Endometrium (tissue), 2 donors: ENCODE results near the gene CAMK1D.

Experiments used
- FAIRE-seq: peaks from 2 replicates; lab custom pipeline; 2012; peaks lifted over from hg19 to GRCh38; lab: Jason Lieb, UNC
- donor health status: control.
- donor health status: control.

Gene CAMK1D

DNA sequence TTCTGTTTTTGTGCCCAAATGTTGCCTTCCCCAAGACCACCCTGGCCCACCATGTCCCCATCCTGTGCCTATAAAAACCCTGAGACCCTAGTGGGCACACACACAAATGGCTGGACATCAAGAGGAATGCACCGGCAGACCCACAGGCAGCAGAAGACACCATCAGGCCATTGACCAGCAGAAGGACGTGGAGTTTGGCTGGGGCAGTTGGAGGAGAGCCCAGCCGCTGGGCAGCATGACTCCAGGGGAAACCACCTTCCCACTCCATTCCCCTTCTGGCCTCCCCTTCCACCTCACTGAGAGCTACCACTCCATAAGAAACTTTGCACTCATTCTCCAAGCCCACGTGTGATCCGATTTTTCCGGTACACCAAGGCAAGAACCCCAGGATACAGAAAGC is 309.2 kb downstream of the CAMK1D start:
- FAIRE-seq: no peak

DNA sequence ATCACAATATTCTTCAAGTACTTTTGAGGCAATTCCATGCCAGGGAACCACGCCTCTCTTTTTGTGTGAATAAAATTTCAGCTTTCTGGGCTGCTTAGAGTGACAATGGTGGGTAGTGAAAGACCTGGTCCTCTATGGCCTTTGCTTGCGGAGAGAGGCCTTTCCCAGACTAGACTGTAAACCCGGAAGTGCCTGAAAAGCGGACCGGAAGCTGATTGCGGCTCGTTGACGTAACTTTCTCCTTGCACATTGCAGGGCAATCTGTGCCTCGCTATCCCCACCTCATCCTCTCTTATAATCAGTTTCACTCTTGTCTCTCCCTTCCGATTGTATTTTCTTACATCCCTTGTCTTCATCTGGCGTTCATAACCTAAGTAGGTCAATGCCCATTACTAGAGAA is 310.4 kb downstream of the CAMK1D start:
- no peak for FAIRE-seq

DNA sequence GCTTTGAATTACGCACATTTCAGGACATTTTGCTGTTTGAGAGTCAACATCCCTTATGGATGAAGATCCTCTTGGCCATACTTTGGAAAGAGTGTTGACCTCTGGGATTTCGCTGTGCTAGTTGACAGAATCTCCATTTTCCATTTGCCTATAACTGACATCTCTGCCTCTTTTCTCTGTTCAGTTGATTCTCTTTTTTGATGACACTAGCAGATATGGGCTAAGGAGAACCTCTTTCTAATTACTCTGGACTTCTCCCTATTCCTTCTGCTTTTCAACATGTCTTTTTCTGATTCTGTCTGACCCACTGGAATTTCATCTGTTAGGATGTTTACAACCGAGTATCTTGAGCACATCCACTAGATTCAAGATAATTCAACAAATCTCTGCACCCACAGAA is 311.5 kb downstream of the CAMK1D start:
- no peak for FAIRE-seq

DNA sequence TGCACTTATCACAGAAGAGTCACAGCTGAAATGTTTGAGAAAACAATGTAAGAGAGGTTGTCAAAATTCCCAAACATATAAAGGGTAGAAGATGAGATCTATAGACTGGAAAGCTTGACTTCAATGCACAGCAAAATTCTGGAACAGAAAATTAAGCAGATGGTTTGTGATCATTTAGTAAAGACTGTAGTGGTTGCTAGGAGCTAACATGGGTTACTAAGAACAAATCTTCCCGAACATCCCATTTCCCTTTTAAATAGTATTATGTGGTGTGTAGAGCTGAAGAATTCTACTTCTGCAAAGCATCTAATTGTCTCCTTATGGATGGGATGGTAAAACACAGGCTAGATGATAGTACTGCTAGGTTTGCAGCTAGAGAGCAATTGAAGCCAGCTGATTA is 312.3 kb downstream of the CAMK1D start:
- no peak for FAIRE-seq

DNA sequence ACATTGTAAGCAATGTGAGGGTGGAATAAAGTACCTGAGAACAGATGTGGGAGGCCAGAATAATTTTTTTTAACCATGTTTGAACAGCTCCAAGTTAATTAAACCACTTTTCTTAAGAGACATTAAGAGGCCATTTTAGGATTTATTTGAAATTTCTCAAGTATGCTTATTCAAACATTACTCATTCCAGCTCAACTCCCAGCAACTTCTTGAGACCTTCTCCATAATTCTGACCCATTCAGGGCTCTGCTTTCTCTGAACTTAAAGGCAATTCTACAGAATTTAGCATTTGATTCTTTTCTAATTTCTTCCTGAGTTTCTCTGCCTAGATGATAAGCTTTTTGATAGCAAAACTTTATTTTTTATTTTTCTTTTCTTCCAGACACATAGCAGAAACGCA is 314.5 kb downstream of the CAMK1D start:
- FAIRE-seq: no peak

DNA sequence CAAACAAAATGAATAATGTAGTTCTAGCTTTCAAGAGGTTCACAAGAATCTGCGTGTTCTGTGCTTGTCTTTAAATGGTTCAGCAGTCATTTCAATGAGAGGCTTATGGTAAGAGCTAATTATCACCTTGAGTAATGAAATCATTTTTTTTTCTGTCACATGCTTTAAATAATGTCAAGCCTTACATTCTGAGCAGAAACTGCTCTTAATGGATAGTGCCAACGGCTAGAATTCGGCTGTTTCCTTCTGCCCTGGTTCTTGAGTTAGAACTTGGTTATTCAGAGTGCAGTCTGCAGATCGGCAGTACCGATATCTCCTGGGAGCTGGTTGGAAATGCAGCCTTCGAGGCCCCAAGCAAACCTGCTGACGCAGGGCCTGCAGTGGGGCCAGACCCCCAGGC is 316.2 kb downstream of the CAMK1D start:
- FAIRE-seq: no peak

DNA sequence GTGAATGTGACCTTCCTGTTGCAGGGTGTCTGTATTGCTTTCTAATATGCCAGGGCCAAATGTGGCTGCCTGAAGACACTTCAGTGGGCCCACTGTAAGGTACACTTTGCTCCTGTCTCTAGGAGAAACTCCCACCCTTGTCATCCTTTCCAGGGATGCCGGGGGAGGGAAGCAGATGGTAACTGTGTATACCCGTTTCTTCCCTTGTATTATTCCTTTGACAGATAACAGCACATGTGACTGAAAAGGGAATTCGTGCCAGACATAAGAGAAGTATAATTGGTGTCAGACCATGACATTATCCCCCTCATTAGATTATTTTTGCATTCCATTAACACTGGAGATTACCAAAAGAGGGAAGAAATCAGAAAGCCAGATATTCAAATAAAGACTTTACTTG is 317.7 kb downstream of the CAMK1D start:
- FAIRE-seq: no peak

DNA sequence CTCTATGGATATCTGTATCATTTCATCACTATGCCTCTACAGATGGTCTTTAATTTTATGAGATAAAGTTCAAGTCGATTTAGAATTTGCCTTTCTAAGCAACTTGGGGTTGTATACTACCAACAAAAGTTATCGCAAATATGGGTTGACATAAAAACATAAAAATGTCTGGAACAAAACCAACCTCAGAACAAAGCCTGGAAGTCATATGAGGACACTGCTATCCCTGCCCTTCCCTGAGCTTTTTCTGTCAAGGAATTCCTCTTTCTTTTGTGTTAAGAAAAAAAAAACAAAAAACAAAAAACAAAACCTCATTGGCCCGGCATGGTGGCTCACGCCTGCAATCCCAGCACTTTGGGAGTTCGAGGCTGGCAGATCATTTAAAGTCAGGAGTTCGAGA is 319.3 kb downstream of the CAMK1D start:
- no peak for FAIRE-seq

DNA sequence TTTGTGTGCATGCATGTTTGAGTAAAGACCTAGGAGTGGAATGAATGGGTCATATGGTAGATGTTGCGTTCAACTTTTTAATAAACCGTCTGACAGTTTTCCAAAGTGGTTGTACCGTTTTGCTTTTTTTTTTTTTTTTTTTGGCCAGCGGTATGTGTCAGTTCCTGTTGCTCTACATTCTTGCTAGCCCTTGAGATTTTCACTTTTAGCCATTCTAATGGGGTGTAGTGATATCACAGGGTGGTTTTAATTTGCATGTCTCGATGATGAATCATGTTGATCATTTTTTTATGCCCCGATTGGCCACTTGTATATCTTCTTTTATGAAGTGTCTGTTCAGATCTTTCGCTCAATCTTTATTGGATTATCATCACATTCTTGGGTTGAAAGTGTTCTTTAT is 320.7 kb downstream of the CAMK1D start:
- no peak for FAIRE-seq

DNA sequence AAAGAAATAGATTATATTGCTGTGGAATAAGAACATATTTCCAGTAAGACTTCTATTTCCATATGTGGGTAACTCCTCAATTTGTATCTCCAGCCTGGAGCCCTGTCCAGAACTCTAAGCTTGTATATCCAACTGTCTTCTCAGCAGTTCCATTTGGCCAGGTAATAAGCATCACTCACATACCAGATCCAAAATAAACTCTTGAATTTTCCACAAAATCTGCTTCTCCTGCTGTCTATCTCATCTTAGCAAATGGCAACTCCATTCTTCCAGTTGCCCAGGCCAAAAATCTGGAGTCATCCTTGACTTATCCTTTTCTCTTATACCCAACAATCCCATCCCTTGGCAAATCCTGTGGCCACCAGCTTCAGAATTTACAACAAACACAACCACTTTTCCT is 325.8 kb downstream of the CAMK1D start:
- FAIRE-seq: no peak

DNA sequence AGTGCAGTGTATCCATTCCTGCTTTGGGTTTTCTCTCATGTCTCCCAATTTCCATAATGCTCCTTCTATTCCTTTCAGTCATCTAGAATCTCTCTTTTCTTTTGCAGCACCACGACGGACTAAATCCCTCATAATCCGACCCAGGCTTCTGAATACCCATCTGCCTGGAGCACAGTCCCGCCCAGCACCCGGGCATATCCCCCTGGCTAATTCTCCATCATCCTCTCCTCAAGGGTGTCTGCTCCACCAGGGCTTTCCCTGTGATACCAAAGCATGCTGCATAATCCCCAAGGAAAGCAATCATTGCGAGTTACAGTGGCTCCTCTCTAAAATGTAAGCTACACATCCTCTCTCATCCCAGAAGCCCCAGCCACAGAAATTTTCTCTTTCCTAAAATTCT is 330.3 kb downstream of the CAMK1D start:
- FAIRE-seq: no peak

DNA sequence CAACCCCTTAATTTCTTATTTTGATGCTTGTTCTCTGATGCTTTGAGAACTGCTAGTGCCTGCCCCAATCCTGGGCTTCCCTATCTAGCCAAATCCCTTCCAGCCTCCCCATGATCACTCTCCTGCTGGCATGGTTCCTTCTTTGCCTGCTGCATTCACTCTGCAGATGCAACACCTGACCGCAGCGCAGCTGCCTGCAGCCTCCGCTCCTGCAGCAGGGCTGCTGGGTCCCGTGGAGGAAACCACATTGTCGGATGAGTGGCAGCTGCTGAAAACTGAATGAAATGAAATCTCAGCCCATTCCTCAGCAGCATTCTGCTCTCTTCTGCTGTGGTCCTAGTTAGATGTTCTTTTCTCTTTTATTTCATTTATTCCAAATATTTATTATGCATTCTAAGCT is 331.9 kb downstream of the CAMK1D start:
- FAIRE-seq: no peak

DNA sequence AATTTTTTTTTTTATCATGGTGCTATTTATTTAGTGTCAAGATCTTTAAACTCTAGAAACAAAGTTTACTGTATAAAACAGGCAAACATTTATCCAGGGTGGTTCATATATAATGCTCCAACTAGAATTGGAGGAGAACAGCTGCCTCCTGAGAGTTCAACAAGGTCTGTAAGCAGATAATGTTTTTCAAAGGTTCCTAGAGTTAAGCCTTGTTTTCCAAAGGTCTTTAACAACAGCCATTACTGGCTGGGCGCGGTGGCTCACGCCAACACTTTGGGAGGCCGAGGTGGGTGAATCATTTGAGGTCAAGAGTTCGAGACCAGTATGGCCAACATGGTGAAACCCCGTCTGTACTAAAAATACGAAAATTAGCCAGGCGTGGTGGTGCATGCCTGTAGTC is 335.4 kb downstream of the CAMK1D start:
- FAIRE-seq: no peak

DNA sequence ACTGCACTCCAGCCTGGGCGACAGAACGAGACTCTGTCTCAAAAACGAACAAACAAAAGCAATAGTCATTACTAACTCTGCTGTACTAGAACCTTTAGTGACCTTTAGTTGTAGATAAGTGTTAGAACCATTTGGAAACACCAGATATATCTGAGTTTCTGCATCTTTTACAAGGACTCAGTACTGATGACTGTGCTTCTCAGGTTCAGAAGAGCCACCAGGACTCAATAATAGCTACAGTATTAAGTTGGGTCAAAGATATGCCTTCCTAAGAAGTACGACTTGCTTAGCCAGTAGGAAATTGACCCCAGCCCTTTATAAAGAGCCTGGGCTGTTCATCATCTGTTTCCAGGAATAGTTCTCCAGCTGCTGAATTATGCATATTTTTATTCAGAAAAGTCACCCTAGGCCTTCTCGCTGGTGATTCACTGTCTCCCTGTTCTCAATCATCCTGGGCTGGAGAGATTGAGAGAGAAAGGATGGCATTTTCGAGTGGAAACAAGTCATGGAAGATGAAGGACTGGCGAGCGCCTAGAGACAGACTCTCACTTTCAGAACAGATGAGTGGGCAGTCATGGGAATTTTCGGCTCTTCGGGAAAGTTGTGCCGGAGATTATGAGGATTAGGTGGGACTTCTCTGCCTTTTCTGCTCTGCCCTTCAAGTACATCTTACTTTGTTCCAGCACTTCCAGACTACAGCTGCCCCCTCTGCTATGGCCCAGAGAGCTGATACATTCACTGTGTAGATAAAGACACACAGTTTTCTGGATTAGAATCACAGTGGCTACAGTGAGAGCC is 336.1 kb downstream of the CAMK1D start:
- FAIRE-seq: no peak

DNA sequence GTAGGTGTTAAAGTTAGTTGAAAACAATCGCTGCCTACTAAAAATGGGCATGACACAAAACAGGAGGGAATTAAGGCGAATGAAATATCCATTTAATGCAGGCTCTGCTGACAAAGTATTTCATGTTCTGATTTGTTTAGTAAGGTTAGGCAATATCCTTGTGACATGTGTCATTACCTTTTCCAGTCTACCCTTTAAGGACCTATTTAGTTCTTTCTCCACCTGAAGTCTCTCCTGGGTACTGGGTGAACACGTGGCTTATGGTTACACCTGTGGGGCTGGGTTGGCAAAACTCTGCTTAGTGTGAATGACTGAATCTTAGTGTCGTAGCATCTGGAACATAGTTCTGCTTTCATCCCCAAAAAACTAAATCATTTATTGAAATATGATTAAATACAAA is 338.6 kb downstream of the CAMK1D start:
- FAIRE-seq: no peak

DNA sequence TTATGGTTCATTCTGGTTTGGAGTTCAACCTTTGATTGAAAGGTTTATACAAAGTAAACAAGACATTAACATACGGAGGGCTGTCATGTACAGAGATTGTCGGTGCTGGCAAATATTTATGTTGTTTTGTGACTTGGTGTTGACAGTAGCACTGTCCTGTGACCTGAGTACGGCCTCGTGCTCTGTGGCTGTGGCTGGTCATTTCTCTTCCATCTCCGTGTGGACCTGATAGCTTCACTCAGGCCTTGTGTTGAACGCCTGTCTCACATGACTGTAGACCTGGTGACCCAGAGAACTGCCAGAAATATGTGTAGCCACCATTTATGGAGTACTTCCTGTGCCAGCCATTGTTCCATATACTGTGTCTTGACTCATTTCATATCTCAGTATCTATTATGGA is 340.5 kb downstream of the CAMK1D start:
- FAIRE-seq: no peak

DNA sequence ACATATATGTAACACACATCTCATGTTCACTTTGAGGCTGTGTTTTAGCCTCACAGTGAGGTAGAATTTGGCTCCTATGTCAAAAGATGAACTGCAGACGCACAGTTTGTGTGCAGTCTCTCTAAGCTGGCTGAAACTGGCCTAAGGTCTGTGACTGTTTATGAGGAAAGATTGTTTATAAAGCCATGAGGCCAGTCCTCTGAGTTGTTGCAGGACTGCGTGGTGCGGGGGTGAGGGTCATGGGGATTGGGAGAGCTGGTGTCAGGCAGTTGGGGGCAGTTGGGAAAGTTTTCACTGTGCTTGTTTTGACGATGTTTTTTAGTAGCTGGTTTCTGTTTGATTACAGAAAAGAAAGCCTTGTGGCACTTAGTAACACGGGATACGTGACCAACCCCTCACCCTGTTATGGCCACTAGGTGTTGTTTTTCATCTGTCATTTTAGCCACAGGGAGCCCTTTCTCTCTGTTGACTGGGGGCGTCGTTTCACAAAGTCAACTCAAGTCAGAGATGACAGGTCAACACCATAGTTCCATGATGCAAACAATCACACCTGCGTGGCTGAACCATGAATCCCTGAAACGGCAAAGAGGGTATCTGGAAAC is 341.3 kb downstream of the CAMK1D start:
- no peak for FAIRE-seq

DNA sequence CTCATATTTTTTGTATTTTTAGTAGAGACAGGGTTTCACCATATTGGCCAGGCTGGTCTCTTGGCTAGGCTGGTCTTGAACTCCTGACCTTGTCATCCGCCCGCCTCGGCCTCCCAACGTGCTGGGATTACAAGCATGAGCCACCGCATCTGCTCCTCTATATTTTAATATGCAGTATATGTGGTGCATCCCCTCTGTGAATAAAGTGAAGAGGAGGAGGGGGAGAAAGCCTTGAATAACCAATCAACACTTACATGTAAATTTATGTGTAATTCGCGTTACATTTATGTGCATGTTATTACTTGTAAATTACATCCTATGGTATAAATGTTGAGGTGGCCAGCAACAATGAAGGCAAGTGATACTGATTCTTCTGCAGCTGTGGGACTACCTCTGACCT is 342.2 kb downstream of the CAMK1D start:
- FAIRE-seq: no peak

DNA sequence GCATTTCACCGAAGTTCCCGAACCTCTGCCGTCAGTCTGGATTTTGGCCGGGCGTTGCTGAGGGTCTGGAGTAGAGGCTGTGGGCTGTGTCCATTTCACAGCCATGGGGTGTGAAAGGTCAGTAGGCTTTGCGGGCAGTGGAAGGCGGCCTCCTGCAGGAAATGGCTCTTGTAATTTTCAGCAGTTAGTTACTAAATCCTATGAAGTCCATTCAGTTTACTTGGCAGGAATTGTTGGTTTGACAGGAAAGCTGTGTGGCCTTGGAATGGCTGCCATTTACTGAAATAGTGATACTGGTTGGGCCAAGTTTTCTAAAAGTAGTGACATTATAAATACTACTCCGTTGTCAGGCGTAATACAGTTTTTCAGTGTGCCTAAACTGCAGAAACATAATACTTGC is 348.4 kb downstream of the CAMK1D start:
- FAIRE-seq: no peak

DNA sequence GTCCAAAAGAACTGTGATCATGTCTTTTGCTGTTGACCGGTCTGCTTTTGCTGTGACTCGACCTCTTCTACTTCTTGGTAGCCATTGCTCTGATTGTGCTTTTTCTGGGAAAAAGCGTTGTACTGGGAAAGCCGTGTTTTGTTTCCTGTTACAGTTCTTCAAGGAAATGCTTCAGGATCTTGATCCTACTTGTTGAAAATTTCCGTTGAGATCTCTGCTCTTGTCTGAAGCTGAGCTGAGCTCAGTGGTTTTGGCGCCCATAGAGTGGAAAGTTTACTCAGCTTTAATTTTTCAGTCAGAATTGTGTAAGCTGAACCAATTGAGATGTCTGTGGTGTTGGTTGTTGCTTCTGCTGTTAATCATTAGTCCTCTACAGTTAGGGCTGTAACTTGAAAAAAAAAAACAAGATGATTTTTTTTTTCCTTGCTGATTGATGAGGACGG is 349.9 kb downstream of the CAMK1D start:
- no peak for FAIRE-seq

DNA sequence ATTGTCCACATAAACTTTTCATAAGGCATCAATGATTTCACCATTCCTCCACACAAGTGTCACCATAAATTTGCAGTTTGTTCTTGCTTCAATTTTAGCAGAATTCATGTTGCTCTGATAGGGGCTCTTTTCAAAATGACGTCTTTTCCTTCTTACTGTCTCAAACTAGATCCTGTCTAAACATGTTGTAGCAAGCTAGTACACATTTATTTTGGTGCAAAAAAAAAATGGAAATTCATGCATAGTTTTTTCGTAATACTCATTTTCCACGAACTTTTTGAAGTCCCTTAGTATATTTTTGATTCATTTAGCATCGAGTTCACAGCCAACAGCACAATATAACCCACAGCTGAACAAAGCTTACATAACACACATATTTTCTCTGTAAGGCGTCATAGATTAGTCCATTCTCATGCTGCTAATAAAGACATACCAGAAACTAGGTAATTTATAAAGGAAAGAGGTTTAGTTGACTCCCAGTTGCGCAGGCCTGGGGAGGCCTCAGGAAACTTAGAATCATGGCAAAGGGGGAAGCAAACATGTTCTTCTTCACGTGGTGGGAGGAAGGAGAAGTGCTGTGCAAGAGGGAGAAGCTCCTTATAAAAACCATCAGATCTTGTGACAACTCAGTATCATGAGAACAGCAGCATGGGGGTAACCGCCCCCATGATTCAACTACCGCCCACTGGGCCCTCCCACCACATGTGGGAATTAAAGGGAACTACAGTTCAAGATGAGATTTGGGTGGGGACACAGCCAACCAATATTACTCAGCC is 350.6 kb downstream of the CAMK1D start:
- FAIRE-seq: no peak

DNA sequence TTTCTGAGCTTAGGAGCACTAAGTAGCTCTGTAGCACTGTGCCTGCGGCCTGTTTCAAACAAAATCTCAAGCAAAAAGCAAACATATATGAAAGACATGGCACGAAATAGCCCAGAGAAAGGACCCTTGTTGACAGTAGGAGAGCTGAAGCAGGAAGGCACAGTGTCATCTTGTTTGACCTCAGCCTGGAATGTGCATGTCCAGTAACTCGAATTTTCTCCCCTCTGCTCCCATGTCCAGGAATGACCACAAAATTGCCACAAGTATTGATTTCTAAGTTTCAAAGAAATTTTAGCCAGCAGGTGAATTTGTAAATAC is 351.2 kb downstream of the CAMK1D start:
- FAIRE-seq: no peak

DNA sequence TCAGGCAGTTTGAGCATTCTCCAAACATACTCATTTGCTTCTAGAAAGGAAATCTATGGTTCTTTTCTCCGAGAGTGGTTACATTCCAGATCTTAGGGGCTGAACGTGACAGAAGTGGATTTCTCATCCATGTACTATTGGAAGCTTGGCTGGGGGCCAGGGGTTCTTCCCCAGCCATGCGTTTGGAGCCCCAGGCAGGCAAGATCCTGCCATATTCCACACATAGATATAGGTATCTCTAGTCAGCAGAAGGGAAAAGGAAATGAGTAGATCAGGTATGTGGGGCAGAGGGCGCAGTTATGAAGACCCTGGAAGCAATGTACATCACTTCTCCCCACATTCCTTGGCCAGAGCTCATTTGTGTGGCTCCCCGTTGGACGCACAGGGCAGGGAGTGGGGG is 352.3 kb downstream of the CAMK1D start:
- FAIRE-seq: no peak
